ENCODE results near the gene CYP2S1. TPM values are rescaled to one million over a fixed set of nuclear protein-coding genes. Genes with fewer than 3 reads are reported as not detected.

Gene CYP2S1
- total RNA-seq, 1 donor, result 0.45 TPM

DNA sequence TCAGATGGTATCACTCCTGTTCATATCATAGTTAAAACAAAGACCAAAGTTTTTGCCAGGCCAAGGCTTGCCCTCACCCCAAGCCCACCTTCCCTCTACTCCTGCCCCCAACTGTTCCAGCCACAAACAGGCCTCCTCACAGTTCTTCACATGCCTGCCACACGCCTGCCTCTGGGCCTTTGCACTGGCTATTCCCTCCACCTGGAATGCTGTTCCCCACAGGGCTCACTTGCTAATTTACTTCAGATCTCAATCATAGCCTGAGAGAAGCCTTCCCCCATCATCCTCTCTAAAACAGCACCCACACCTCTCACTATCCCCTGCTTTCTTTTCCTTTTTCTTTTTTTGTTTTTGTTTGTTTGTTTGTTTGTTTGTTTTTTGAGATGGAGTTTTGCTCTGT, 21.1 kb downstream of the CYP2S1 start:
- no peak overlapping the region for H3K4me3 ChIP-seq (ENCODE audit: low read depth, low read length)
- DNase-seq (ENCODE audit: low read depth), result no peak
- TF ChIP-seq, protein P1, sequence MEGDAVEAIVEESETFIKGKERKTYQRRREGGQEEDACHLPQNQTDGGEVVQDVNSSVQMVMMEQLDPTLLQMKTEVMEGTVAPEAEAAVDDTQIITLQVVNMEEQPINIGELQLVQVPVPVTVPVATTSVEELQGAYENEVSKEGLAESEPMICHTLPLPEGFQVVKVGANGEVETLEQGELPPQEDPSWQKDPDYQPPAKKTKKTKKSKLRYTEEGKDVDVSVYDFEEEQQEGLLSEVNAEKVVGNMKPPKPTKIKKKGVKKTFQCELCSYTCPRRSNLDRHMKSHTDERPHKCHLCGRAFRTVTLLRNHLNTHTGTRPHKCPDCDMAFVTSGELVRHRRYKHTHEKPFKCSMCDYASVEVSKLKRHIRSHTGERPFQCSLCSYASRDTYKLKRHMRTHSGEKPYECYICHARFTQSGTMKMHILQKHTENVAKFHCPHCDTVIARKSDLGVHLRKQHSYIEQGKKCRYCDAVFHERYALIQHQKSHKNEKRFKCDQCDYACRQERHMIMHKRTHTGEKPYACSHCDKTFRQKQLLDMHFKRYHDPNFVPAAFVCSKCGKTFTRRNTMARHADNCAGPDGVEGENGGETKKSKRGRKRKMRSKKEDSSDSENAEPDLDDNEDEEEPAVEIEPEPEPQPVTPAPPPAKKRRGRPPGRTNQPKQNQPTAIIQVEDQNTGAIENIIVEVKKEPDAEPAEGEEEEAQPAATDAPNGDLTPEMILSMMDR (IDR thresholded peaks at IDR 0.05; ENCODE audit: insufficient read depth, low read length), result no peak

DNA sequence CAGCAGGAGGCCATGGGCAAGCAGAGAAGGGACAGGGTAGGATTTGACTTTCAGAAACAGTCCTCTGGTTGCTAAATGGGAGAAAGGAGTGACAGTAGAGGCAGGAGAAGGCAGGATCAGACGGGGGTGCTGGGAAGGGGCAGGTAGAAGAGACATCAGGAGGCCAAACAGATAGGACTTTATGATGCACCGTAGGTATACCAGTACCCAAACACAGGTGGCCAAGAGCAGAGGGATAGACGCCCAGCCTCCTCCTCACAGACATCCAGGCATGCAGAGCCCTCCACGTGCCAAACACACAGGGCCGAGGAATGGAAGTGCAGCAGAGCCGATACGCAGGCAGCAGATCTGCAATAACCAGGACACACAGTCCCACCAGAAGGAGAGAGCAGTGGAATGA, 24.7 kb downstream of the CYP2S1 start:
- no peak overlapping the region for H3K4me3 ChIP-seq (ENCODE audit: low read depth, low read length)
- TF ChIP-seq, protein P1 (IDR thresholded peaks at IDR 0.05; ENCODE audit: insufficient read depth, low read length), result no peak
- no peak for DNase-seq (ENCODE audit: low read depth)

DNA sequence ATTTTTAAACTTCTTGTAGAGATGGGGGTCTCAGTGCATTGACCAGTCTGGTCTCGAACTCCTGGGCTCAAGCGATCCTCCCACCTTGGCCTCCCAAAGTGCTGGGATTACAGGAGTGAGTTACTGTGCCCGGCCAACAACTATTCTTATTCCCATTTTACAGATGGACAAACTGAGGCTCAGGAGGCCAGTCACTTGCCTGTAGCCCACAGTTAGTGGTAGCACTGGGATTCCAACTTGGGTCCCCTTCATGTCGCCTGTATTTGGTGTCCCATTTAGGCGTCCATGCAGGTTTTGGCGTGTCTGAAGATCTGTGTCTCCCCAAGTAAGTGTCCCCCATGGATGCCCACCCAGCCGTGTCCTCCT, 25.2 kb downstream of the CYP2S1 start:
- TF ChIP-seq, protein P1 (IDR thresholded peaks at IDR 0.05; ENCODE audit: insufficient read depth, low read length), result no peak
- no peak for DNase-seq (ENCODE audit: low read depth)
- H3K4me3 ChIP-seq (ENCODE audit: low read depth, low read length), result peak overlapping the region; percentile 94

DNA sequence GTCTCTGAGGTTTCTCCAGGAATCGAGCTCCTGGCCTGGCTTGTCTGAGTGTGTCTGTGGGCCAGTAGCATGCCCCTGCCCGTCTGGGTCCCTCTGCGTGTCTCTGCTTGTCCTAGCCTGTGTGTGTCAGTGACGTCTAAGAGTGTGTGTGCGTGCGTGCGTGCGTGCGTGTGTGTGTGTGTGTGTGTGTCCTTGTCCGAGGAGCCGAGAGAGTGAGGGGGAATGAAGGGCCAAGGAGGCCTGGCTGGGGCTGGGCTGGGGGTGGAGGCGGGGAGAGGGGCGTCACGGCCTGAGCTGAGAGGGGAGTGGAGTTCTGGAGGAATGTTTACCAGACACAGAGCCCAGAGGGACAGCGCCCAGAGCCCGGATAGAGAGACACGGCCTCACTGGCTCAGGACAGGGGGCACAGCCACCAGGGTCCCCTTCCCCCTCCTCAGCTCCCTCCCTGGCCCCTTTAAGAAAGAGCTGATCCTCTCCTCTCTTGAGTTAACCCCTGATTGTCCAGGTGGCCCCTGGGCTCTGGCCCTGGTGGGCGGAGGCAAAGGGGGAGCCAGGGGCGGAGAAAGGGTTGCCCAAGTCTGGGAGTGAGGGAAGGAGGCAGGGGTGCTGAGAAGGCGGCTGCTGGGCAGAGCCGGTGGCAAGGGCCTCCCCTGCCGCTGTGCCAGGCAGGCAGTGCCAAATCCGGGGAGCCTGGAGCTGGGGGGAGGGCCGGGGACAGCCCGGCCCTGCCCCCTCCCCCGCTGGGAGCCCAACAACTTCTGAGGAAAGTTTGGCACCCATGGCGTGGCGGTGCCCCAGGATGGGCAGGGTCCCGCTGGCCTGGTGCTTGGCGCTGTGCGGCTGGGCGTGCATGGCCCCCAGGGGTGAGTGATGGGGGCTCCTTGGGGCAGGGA, 25.8 kb downstream of the CYP2S1 start, which contains the start of gene AXL:
Gene AXL (plus strand): TSS at position 609 of the 893 bp plus-strand sequence. CDS start 170 bp downstream, at position 779.
- H3K4me3 ChIP-seq (ENCODE audit: low read depth, low read length), result peak within 1 kb of the TSS; percentile 94
- DNase-seq (ENCODE audit: low read depth), result peak; percentile 85
- TF ChIP-seq, protein P1 (IDR thresholded peaks at IDR 0.05; ENCODE audit: insufficient read depth, low read length), result no peak

DNA sequence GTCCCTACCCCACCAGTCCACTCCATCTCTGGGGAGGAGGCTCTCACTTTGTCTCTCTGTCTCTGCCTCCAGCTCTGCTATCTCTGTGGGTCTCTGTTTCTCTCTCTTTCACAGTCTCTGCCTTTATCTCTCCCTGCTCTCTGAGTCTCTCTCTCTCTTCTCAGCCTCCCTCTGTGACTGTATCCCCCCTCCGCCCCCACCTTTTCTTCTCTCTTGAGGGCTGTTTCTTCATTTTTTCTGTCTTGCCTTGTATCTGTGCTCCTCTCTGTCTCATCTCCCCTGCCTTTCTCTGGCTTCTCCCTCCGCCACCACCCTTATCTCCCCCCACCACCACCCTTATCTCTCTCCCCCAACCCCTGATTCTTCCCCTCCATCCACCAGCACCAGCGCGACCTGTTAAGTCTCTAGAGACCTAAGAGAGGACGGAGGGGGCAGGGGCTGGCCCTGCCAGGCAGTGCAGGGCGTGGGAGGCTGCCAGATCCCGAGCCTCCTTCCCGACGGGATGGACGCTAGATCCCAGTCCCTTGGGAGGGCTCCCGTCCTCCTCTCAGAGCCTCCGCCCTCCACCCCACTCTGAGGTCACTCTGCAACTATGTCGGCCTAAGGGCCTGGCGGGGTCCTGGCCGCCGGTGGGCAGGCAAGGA, 27.0 kb downstream of the CYP2S1 start:
- TF ChIP-seq, protein P1 (IDR thresholded peaks at IDR 0.05; ENCODE audit: insufficient read depth, low read length), result no peak
- DNase-seq (ENCODE audit: low read depth), result peak; percentile 79
- peak overlapping the region; percentile 94 for H3K4me3 ChIP-seq (ENCODE audit: low read depth, low read length)

DNA sequence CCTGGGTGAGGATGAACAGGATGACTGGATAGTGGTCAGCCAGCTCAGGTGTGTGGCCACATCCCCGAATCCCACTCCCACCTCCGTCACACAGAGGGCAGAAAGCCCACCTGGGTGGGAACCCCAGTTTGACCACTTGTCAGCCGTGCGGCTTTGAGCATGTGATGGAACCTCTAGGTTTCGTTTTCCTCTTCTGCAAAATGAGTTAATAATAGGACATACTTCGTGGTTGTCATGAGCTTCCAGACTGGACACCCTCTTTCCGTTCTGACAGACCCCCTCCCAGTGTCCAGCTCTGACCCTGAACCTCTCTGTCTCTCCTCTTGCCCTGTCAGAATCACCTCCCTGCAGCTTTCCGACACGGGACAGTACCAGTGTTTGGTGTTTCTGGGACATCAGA, 27.8 kb downstream of the CYP2S1 start:
- TF ChIP-seq, protein P1 (IDR thresholded peaks at IDR 0.05; ENCODE audit: insufficient read depth, low read length), result no peak
- DNase-seq (ENCODE audit: low read depth), result no peak
- peak overlapping the region; percentile 94 for H3K4me3 ChIP-seq (ENCODE audit: low read depth, low read length)

Measured in fibroblast of the aortic adventitia (primary cell).